CD14-positive monocyte (primary cell): Measurements from ENCODE around the gene KIF21A. TPM values are rescaled to one million over a fixed set of nuclear protein-coding genes. Genes with fewer than 3 reads are reported as not detected.

Source experiments
- DNase-seq, 3 donors: peaks; one replicate each; pipeline ENCODE4 v3.0.0-alpha.2; 2011 to 2022
- H2AFZ ChIP-seq: 2 replicates; pipeline ENCODE4 v1.6.0; 2012; ENCODE audit warnings: mild to moderate bottlenecking, low read depth, low read length, inconsistent platforms; ENCODE audit not compliant: insufficient read depth, poor library complexity, severe bottlenecking
- H3K27ac ChIP-seq, 2 donors: 1 replicate in 1 of 2; 2 replicates in 1 of 2; pipeline ENCODE4 v1.5.1; 2012 to 2013; ENCODE audit warnings: low read length in 2 of 2, control low read depth in 1 of 2, inconsistent platforms in 1 of 2, low read depth in 1 of 2, mild to moderate bottlenecking in 1 of 2
- H3K27me3 ChIP-seq, 2 donors: one replicate each; pipeline versions ENCODE4 v1.6.0 to v1.6.1; 2011 to 2013; ENCODE audit warnings: low read length in 2 of 2; ENCODE audit not compliant: control insufficient read depth in 2 of 2, insufficient read depth in 2 of 2
- H3K36me3 ChIP-seq, 2 donors: replicated peaks in 1 of 2; 1 replicate in 1 of 2; 2 replicates in 1 of 2; pipeline versions ENCODE4 v1.5.1 to v1.6.1; 2012 to 2013; ENCODE audit warnings: low read length in 2 of 2, control low read depth in 1 of 2, inconsistent platforms in 1 of 2, mild to moderate bottlenecking in 1 of 2; ENCODE audit not compliant: insufficient read depth in 2 of 2, control insufficient read depth in 1 of 2
- H3K4me1 ChIP-seq, 2 donors: 1 replicate in 1 of 2; 2 replicates in 1 of 2; pipeline versions ENCODE4 v1.5.1 to v1.6.1; 2012 to 2013; ENCODE audit warnings: low read length in 2 of 2, control low read depth in 1 of 2, inconsistent platforms in 1 of 2, mild to moderate bottlenecking in 1 of 2, moderate library complexity in 1 of 2; ENCODE audit not compliant: insufficient read depth in 2 of 2, control insufficient read depth in 1 of 2
- H3K4me2 ChIP-seq: replicated peaks from 2 replicates; pipeline ENCODE3; 2012; ENCODE audit warnings: low read length, moderate library complexity, mild to moderate bottlenecking; ENCODE audit not compliant: poor library complexity, severe bottlenecking; ENCODE audit errors: extremely low read depth
- H3K4me3 ChIP-seq, 3 experiments: fragments of 200-600 bp in 1 of 3; sonication (generic) in 1 of 3; replicated peaks in 1 of 3; 1 replicate in 2 of 3; 2 replicates in 1 of 3; pipeline ENCODE4 v1.5.1; 2011 to 2013; ENCODE audit warnings: low read length in 3 of 3, mild to moderate bottlenecking in 3 of 3, control low read depth in 2 of 3, low read depth in 2 of 3, inconsistent platforms in 1 of 3, moderate library complexity in 1 of 3
- H3K79me2 ChIP-seq: 2 replicates; pipeline ENCODE4 v1.6.0; 2012; ENCODE audit warnings: mild to moderate bottlenecking, control low read depth, inconsistent platforms, low read length, moderate library complexity; ENCODE audit not compliant: insufficient read depth
- H3K9ac ChIP-seq: 2 replicates; pipeline ENCODE4 v1.6.0; 2017; ENCODE audit warnings: low read length, mild to moderate bottlenecking; ENCODE audit not compliant: insufficient read depth, poor library complexity, severe bottlenecking
- H3K9me3 ChIP-seq, 2 donors: replicated peaks in 1 of 2; 1 replicate in 1 of 2; 2 replicates in 1 of 2; pipeline versions ENCODE4 v1.5.1 to v1.6.1; 2012 to 2013; ENCODE audit warnings: low read length in 2 of 2, control low read depth in 1 of 2; ENCODE audit not compliant: control insufficient read depth in 1 of 2, insufficient read depth in 1 of 2
- H4K20me1 ChIP-seq: 2 replicates; pipeline ENCODE4 v1.6.0; 2012; ENCODE audit warnings: mild to moderate bottlenecking, low read length, control low read depth, moderate library complexity; ENCODE audit not compliant: insufficient read depth
- H3K27ac Mint-ChIP-seq, 7 donors: one replicate each; pipeline ENCODE4 v1.8.0; 2020; ENCODE audit warnings: mild to moderate bottlenecking in 7 of 7, mixed read lengths in 7 of 7, moderate library complexity in 6 of 7, inconsistent platforms in 2 of 7
- H3K27me3 Mint-ChIP-seq, 3 donors: one replicate each; pipeline ENCODE4 v1.8.0; 2021 to 2022; ENCODE audit warnings: low read depth in 3 of 3, mild to moderate bottlenecking in 3 of 3, mixed read lengths in 3 of 3, moderate library complexity in 3 of 3, inconsistent platforms in 1 of 3
- H3K36me3 Mint-ChIP-seq, 2 donors: one replicate each; pipeline ENCODE4 v1.8.0; 2020; ENCODE audit warnings: mixed read lengths in 2 of 2, inconsistent platforms in 1 of 2, mild to moderate bottlenecking in 1 of 2
- H3K4me1 Mint-ChIP-seq: one replicate; pipeline ENCODE4 v1.8.0; 2020; ENCODE audit warnings: mild to moderate bottlenecking, mixed read lengths
- H3K4me3 Mint-ChIP-seq, 2 donors: one replicate each; pipeline ENCODE4 v1.8.0; 2020; ENCODE audit warnings: mild to moderate bottlenecking in 2 of 2, mixed read lengths in 2 of 2, moderate library complexity in 1 of 2
- H3K9me3 Mint-ChIP-seq, 7 donors: one replicate each; pipeline ENCODE4 v1.8.0; 2020 to 2022; ENCODE audit warnings: mixed read lengths in 7 of 7, mild to moderate bottlenecking in 6 of 7, moderate library complexity in 6 of 7, inconsistent platforms in 2 of 7
- CTCF ChIP-seq: fragments of 200-600 bp; IDR thresholded peaks from one replicate; pipeline ENCODE4 v1.8.0; 2022; ENCODE audit warnings: antibody characterized with exemption, mild to moderate bottlenecking
- WGBS: methylation state at CpG from one replicate; pipeline ENCODE4 v1.1.5; 2013; ENCODE audit warnings: missing lambda C conversion rate; ENCODE audit not compliant: insufficient coverage; 5-methylcytosine and 5-hydroxymethylcytosine counted together
- intact Hi-C, 2 donors: fragments of 100-400 bp; cut with micrococcal nuclease; formaldehyde crosslinking; loops; one replicate each; pipeline versions ENCODE4 v1.15.0 to v1.15.1; 2023
- polyA plus RNA-seq, 3 donors: library from polyadenylated mRNA; depleted of rRNA in 1 of 3; unstranded in 2 of 3; stranded (reverse) in 1 of 3; fragments of 300-500 nt in 2 of 3; fragments of >200 nt in 1 of 3; fragmentation: Illumina TruSeq in 2 of 3; gene quantifications; 1 replicate in 2 of 3; 2 replicates in 1 of 3; pipeline ENCODE4 v1.2.3, GENCODE V29; 2012 to 2021

Gene KIF21A
- polyA plus RNA-seq, 3 donors = 0.03 to 0.05 TPM; not detected in 1

- intact Hi-C loops = no loop called here
- Histone ChIP-seq H2AFZ (no peak overlapping the region), H3K4me3 (no peak overlapping the region)
These were observed 24.5 kb upstream of the KIF21A start for GRCh38 chr12:39467432-39467870.

DNA sequence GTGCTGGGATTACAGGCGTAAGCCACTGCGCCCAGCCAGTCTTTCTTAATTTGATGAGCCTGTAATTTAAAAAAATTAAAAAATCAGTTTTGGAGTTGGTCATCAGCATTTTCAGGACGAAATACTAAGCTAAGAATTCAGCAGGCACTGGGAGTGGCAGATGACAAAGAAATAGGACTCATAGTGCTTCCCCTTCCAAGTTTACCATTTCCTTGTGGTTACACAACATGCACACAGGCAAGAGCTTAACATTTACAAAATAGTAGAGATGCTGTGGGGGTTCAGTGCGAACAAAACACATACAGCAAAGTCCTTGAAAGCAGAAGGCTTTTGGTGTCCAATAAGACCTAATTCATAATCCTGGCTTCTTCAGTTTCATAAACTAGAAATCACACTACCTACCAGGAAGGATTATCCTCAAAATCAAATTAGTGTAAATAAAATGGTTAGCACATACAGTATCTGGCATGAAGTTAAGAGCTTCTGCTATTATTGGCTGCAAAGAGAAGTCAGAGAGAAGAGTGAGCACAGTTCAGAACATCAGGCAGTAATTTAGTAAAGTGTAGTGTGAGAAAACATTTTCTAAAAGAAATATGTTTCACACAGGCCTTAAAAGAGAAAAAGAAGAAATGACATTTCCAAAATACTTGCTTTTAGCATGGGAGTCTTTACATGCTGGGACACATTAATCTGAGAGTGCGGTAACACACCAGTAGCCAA is 22.2 kb upstream of the KIF21A start:
- DNase-seq = no peak
- no peaks in the 10 kb centered on the region for H3K27me3 ChIP-seq
- no peak overlapping the region for H2AFZ ChIP-seq
- Mint-ChIP-seq H3K4me1 (no peaks in the 10 kb centered on the region), H3K9me3 (peaks cover 0 to 8% (median 5%) of the 10 kb centered on the region in 7 donors), H3K27me3 (no peaks in the 10 kb centered on the region), H3K4me3 (no peak overlapping the region), H3K36me3 (no peaks in the 10 kb centered on the region), H3K27ac (no peak overlapping the region)
- no peak overlapping the region for H3K4me3 ChIP-seq
- WGBS = 40% methylated on average over 1 of the region's 5 CpGs
- no peaks in the 10 kb centered on the region for H3K79me2 ChIP-seq
- TF ChIP-seq CTCF = no peak
- H4K20me1 ChIP-seq = no peaks in the 10 kb centered on the region
- no peak overlapping the region for H3K4me2 ChIP-seq
- no peak overlapping the region for H3K27ac ChIP-seq
- H3K9me3 ChIP-seq = no peaks in the 10 kb centered on the region
- H3K4me1 ChIP-seq = no peaks in the 10 kb centered on the region
- no peak overlapping the region for H3K9ac ChIP-seq
- intact Hi-C loops = no loop called here
- H3K36me3 ChIP-seq = no peaks in the 10 kb centered on the region

More at GRCh38 chr12:39467432-39467870, 24.5 kb upstream of the KIF21A start:
- H3K36me3 ChIP-seq = no peaks in the 10 kb centered on the region
- H3K4me2 ChIP-seq = no peak overlapping the region
- no peaks in the 10 kb centered on the region for H4K20me1 ChIP-seq
- no peak for TF ChIP-seq CTCF
- no peak overlapping the region for H3K9ac ChIP-seq
- Mint-ChIP-seq H3K4me3 (no peak overlapping the region), H3K36me3 (no peaks in the 10 kb centered on the region), H3K27ac (no peak overlapping the region), H3K9me3 (peaks cover 2 to 9% (median 7%) of the 10 kb centered on the region in 7 donors), H3K27me3 (no peaks in the 10 kb centered on the region), H3K4me1 (no peaks in the 10 kb centered on the region)
- DNase-seq = no peak
- no peaks in the 10 kb centered on the region for H3K79me2 ChIP-seq
- no peaks in the 10 kb centered on the region for H3K27me3 ChIP-seq
- no peaks in the 10 kb centered on the region for H3K9me3 ChIP-seq
- no peaks in the 10 kb centered on the region for H3K4me1 ChIP-seq
- H3K27ac ChIP-seq = no peak overlapping the region
